Measurements from ENCODE around the gene DLG2. TPM values are rescaled to one million over a fixed set of nuclear protein-coding genes. Genes with fewer than 3 reads are reported as not detected.

The DLG2 gene
- total and polyA plus RNA-seq, 4 donors: 0.30 to 5.5 (median 0.68) TPM

DNA sequence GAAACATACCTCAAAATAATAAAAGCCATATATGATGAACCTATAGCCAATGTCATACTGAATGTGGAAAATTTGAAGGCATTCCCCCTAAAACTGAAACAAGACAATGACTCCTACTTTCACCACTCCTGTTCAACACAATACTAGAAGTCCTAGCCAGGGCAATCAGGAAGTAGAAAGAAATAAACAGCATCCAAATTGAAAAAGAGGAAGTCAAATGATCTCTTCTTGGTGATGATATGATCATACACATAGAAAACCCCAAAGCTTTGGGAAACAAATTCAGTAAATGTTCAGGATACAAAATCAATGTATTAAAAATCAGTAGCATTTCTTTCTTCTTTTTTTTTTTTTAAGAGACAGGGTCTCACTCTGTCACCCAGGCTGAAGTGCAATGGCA, 109.9 kb downstream of the DLG2 start:
- H3K4me3 ChIP-seq (ENCODE audit: low read depth in 1 of 3, low read length in 3 of 3): no peak overlapping the region
- no peak for DNase-seq (ENCODE audit: low spot score)

DNA sequence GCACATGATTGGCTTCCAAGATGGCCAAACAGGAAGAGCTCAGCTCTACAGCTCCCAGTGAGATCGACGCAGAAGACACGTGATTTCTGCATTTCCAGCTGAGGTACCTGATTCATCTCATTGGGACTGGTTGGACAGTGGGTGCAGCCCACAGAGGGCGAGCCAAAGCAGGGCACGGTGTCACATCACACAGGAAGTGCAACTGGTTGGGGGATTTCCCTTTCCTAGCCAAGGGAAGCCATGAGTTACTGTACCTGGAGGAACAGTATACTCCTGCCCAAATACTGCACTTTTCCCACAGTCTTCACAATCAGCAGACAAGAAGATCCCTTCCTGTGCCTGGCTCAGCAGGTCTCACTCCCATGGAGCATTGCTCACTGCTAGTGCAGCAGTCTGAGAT, 131.2 kb downstream of the DLG2 start:
- Histone ChIP-seq H3K27ac (ENCODE audit: low read depth in 1 of 2, low read length in 2 of 2) (no peak overlapping the region), H3K4me1 (ENCODE audit: control insufficient read depth in 4 of 4, insufficient read depth in 4 of 4, low read length in 3 of 4) (no peaks in the 10 kb centered on the region), H3K27me3 (ENCODE audit: control insufficient read depth in 4 of 4, insufficient read depth in 4 of 4, low read length in 3 of 4) (no peaks in the 10 kb centered on the region), H3K9me3 (ENCODE audit: control insufficient read depth in 4 of 4, low read length in 3 of 4) (peaks cover 0 to 2% (median 0%) of the 10 kb centered on the region in 4 donors), H3K36me3 (ENCODE audit: control insufficient read depth in 4 of 4, insufficient read depth in 3 of 4, low read depth in 1 of 4, low read length in 3 of 4) (no peaks in the 10 kb centered on the region), H3K9ac (ENCODE audit: low read depth in 1 of 2, low read length in 2 of 2) (no peak overlapping the region), H3K4me3 (ENCODE audit: low read depth in 1 of 3, low read length in 3 of 3) (no peak overlapping the region)
- 93% methylated on average over 5 of the region's 5 CpGs for WGBS
- DNase-seq (ENCODE audit: low spot score): no peak
- no peak for TF ChIP-seq GABPA (IDR thresholded peaks at IDR 0.05 in 1 of 2, conservative IDR thresholded peaks at IDR 0.05 in 1 of 2)
- no peak for TF ChIP-seq RXRA (IDR thresholded peaks at IDR 0.05)
- TF ChIP-seq, protein P1, sequence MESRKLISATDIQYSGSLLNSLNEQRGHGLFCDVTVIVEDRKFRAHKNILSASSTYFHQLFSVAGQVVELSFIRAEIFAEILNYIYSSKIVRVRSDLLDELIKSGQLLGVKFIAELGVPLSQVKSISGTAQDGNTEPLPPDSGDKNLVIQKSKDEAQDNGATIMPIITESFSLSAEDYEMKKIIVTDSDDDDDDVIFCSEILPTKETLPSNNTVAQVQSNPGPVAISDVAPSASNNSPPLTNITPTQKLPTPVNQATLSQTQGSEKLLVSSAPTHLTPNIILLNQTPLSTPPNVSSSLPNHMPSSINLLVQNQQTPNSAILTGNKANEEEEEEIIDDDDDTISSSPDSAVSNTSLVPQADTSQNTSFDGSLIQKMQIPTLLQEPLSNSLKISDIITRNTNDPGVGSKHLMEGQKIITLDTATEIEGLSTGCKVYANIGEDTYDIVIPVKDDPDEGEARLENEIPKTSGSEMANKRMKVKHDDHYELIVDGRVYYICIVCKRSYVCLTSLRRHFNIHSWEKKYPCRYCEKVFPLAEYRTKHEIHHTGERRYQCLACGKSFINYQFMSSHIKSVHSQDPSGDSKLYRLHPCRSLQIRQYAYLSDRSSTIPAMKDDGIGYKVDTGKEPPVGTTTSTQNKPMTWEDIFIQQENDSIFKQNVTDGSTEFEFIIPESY (IDR thresholded peaks at IDR 0.05): no peak
- TF ChIP-seq HNF4G (IDR thresholded peaks at IDR 0.05): no peak
- no peak for TF ChIP-seq FOXA1 (IDR thresholded peaks at IDR 0.05)
- no peak for TF ChIP-seq SP1 (IDR thresholded peaks at IDR 0.05)
- TF ChIP-seq, protein P2, sequence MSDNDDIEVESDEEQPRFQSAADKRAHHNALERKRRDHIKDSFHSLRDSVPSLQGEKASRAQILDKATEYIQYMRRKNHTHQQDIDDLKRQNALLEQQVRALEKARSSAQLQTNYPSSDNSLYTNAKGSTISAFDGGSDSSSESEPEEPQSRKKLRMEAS (IDR thresholded peaks at IDR 0.05): no peak
- TF ChIP-seq EGR1 (IDR thresholded peaks at IDR 0.05; ENCODE audit: low read depth in 2 of 2): no peak

More for the DNA sequence above, 109.9 kb downstream of the DLG2 start:
- H3K36me3 ChIP-seq (ENCODE audit: control insufficient read depth in 4 of 4, insufficient read depth in 3 of 4, low read depth in 1 of 4, low read length in 3 of 4): no peaks in the 10 kb centered on the region
- no peak overlapping the region for H3K27ac ChIP-seq (ENCODE audit: low read depth in 1 of 2, low read length in 2 of 2)
- H3K9me3 ChIP-seq (ENCODE audit: control insufficient read depth in 4 of 4, low read length in 3 of 4): peaks cover 0 to 5% (median 3%) of the 10 kb centered on the region in 4 donors
- H3K27me3 ChIP-seq (ENCODE audit: control insufficient read depth in 4 of 4, insufficient read depth in 4 of 4, low read length in 3 of 4): no peaks in the 10 kb centered on the region
- H3K9ac ChIP-seq (ENCODE audit: low read depth in 1 of 2, low read length in 2 of 2): no peak overlapping the region
- TF ChIP-seq, protein P3, sequence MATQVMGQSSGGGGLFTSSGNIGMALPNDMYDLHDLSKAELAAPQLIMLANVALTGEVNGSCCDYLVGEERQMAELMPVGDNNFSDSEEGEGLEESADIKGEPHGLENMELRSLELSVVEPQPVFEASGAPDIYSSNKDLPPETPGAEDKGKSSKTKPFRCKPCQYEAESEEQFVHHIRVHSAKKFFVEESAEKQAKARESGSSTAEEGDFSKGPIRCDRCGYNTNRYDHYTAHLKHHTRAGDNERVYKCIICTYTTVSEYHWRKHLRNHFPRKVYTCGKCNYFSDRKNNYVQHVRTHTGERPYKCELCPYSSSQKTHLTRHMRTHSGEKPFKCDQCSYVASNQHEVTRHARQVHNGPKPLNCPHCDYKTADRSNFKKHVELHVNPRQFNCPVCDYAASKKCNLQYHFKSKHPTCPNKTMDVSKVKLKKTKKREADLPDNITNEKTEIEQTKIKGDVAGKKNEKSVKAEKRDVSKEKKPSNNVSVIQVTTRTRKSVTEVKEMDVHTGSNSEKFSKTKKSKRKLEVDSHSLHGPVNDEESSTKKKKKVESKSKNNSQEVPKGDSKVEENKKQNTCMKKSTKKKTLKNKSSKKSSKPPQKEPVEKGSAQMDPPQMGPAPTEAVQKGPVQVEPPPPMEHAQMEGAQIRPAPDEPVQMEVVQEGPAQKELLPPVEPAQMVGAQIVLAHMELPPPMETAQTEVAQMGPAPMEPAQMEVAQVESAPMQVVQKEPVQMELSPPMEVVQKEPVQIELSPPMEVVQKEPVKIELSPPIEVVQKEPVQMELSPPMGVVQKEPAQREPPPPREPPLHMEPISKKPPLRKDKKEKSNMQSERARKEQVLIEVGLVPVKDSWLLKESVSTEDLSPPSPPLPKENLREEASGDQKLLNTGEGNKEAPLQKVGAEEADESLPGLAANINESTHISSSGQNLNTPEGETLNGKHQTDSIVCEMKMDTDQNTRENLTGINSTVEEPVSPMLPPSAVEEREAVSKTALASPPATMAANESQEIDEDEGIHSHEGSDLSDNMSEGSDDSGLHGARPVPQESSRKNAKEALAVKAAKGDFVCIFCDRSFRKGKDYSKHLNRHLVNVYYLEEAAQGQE (IDR thresholded peaks at IDR 0.05): no peak
- TF ChIP-seq EGR1 (IDR thresholded peaks at IDR 0.05; ENCODE audit: low read depth in 2 of 2) (no peak), TAF1 (conservative IDR thresholded peaks at IDR 0.05) (no peak), FOXA1 (IDR thresholded peaks at IDR 0.05) (no peak), YY1 (IDR thresholded peaks at IDR 0.05) (no peak), SP1 (IDR thresholded peaks at IDR 0.05) (no peak), HNF4A (conservative IDR thresholded peaks at IDR 0.05) (no peak), NR2F2 (IDR thresholded peaks at IDR 0.05) (no peak), HNF4G (IDR thresholded peaks at IDR 0.05) (no peak), GABPA (IDR thresholded peaks at IDR 0.05 in 1 of 2, conservative IDR thresholded peaks at IDR 0.05 in 1 of 2) (no peak), RAD21 (IDR thresholded peaks at IDR 0.05) (no peak), FOXA2 (IDR thresholded peaks at IDR 0.05) (no peak), RXRA (IDR thresholded peaks at IDR 0.05) (no peak), JUND (IDR thresholded peaks at IDR 0.05) (no peak)
- TF ChIP-seq, protein P4, sequence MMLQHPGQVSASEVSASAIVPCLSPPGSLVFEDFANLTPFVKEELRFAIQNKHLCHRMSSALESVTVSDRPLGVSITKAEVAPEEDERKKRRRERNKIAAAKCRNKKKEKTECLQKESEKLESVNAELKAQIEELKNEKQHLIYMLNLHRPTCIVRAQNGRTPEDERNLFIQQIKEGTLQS (IDR thresholded peaks at IDR 0.05): no peak
- TF ChIP-seq, protein P1 (IDR thresholded peaks at IDR 0.05): no peak
- TF ChIP-seq, protein P2 (IDR thresholded peaks at IDR 0.05): no peak
- TF ChIP-seq, protein P5, sequence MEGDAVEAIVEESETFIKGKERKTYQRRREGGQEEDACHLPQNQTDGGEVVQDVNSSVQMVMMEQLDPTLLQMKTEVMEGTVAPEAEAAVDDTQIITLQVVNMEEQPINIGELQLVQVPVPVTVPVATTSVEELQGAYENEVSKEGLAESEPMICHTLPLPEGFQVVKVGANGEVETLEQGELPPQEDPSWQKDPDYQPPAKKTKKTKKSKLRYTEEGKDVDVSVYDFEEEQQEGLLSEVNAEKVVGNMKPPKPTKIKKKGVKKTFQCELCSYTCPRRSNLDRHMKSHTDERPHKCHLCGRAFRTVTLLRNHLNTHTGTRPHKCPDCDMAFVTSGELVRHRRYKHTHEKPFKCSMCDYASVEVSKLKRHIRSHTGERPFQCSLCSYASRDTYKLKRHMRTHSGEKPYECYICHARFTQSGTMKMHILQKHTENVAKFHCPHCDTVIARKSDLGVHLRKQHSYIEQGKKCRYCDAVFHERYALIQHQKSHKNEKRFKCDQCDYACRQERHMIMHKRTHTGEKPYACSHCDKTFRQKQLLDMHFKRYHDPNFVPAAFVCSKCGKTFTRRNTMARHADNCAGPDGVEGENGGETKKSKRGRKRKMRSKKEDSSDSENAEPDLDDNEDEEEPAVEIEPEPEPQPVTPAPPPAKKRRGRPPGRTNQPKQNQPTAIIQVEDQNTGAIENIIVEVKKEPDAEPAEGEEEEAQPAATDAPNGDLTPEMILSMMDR (IDR thresholded peaks at IDR 0.05; ENCODE audit: low read depth, low read length, missing input control): no peak
- no peaks in the 10 kb centered on the region for H3K4me1 ChIP-seq (ENCODE audit: control insufficient read depth in 4 of 4, insufficient read depth in 4 of 4, low read length in 3 of 4)
